Activated CD8-positive, alpha-beta memory T cell treated with anti-CD3 and anti-CD28 coated beads, Interleukin-2, amount 10 ng/mL, durations not matched to agents 7 days and 5 days (primary cell): ENCODE results near the gene MTG2. TPM values are rescaled to one million over a fixed set of nuclear protein-coding genes. Genes with fewer than 3 reads are reported as not detected.

Experiments used
- ATAC-seq: fragments of 150-1000 bp; cut with Tn5 transposase; one replicate; pipeline ENCODE4 v1.10.0; 2021; ENCODE audit warnings: moderate library complexity
- CTCF ChIA-PET: fragments of 350-600 bp; sonication (Branson Sonifier 250); formaldehyde crosslinking; loops from one replicate; lab custom pipeline; 2021; ENCODE audit warnings: antibody characterized with exemption; lab: Charles Lee
- DNase-seq: peaks from one replicate; pipeline ENCODE4 v3.0.0-alpha.2; 2020
- H3K27ac Mint-ChIP-seq: one replicate; pipeline ENCODE4 v1.8.0; 2021; ENCODE audit warnings: mild to moderate bottlenecking, mixed read lengths
- H3K27me3 Mint-ChIP-seq: one replicate; pipeline ENCODE4 v1.8.0; 2021; ENCODE audit warnings: mixed read lengths
- H3K36me3 Mint-ChIP-seq: one replicate; pipeline ENCODE4 v1.8.0; 2021; ENCODE audit warnings: mild to moderate bottlenecking, mixed read lengths
- H3K4me1 Mint-ChIP-seq: one replicate; pipeline ENCODE4 v1.8.0; 2021; ENCODE audit warnings: mixed read lengths
- H3K4me3 Mint-ChIP-seq: one replicate; pipeline ENCODE4 v1.8.0; 2021; ENCODE audit warnings: mild to moderate bottlenecking, moderate library complexity, mixed read lengths
- H3K9me3 Mint-ChIP-seq: one replicate; pipeline ENCODE4 v1.8.0; 2022; ENCODE audit warnings: low read depth, mixed read lengths
- total RNA-seq, 2 experiments: library from RNA; stranded (reverse); gene quantifications; one replicate each; pipeline ENCODE4 v1.2.3, GENCODE V29; 2021

MTG2 gene
- total RNA-seq, 2 experiments from 2014 or later: 34.0 to 40.1 TPM

DNA sequence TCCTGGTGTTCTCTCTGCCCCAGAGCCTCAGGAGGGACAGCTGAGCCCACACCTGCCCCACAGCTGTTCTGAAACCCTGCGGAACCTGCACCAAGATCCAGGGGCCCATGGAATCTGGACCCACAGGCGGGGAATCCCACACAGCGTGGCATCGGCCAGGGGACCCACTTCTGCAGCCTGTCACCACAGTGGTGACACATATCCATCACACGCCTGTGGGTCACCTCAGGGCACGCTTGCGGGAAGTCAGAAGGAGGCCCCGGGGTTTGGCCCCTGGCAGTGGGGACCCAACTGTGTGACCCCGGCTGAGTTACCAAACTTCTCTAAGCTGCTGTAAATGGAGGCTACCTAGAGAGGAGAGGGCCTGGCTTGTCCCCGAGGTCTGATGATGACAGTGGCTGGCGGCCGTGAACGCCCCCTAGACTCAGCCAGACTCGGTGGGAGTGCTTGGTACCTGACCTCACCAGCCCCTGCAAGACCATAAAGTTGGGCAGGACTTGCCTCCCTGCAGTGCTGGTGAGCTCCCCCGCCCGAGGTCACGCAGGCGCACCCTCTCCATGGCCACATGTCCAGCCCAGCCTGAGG is 39.5 kb downstream of the MTG2 start:
- CTCF ChIA-PET: no interaction called here
- no peak overlapping the region for H3K4me3 Mint-ChIP-seq
- DNase-seq: no peak
- H3K36me3 Mint-ChIP-seq: no peaks in the 10 kb centered on the region
- no peaks in the 10 kb centered on the region for H3K4me1 Mint-ChIP-seq
- H3K9me3 Mint-ChIP-seq: no peaks in the 10 kb centered on the region
- peaks cover 33% of the 10 kb centered on the region for H3K27me3 Mint-ChIP-seq
- H3K27ac Mint-ChIP-seq: no peak overlapping the region
- ATAC-seq: no peak

DNA sequence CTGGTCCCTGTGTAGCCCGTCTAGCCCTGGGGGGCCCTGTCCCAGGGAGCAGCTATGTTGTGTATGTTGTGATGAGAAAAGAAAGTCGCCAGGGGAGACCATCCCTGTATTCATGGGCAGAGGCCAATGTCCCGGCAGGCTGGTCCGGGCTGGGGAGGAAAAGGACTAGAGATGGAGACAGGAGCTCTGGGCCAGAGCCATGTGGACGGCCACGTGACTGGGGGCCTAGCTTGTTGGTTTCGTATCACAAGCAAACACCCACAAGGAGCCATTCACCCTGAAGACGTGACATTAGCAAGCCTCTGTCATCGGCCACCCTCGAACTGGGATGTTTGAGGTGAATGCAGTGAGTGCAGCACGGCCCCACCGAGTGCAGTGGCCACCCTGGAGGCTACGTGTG is 40.1 kb downstream of the MTG2 start:
- ATAC-seq: no peak
- no peak overlapping the region for H3K4me3 Mint-ChIP-seq
- CTCF ChIA-PET: no interaction called here
- H3K4me1 Mint-ChIP-seq: no peaks in the 10 kb centered on the region
- DNase-seq: no peak
- no peak overlapping the region for H3K27ac Mint-ChIP-seq
- H3K27me3 Mint-ChIP-seq: peaks cover 28% of the 10 kb centered on the region
- no peaks in the 10 kb centered on the region for H3K36me3 Mint-ChIP-seq
- no peaks in the 10 kb centered on the region for H3K9me3 Mint-ChIP-seq

DNA sequence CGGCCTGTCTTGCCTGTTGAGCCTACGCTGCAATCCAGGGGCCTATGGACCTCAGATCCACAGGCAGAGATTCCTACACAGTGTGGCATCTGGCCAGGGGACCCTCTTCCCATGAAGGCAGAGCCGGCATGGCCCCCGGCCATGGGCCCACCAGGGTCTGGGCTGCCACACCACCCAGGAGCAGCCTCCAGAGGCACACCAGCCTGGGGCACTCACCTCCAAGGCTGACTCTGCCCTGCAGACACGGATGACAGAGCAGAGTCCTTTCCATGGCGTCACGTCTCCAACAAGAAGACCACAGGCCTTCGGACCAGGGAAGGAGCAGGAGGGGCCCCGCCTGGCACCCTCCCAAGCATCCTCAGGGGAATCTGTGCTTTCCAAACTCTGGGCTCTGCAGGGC is 40.7 kb downstream of the MTG2 start:
- Mint-ChIP-seq H3K4me3 (no peak overlapping the region), H3K27ac (no peak overlapping the region), H3K27me3 (peaks cover 24% of the 10 kb centered on the region), H3K4me1 (no peaks in the 10 kb centered on the region), H3K36me3 (no peaks in the 10 kb centered on the region), H3K9me3 (no peaks in the 10 kb centered on the region)
- ATAC-seq: no peak
- DNase-seq: no peak
- CTCF ChIA-PET: no interaction called here

DNA sequence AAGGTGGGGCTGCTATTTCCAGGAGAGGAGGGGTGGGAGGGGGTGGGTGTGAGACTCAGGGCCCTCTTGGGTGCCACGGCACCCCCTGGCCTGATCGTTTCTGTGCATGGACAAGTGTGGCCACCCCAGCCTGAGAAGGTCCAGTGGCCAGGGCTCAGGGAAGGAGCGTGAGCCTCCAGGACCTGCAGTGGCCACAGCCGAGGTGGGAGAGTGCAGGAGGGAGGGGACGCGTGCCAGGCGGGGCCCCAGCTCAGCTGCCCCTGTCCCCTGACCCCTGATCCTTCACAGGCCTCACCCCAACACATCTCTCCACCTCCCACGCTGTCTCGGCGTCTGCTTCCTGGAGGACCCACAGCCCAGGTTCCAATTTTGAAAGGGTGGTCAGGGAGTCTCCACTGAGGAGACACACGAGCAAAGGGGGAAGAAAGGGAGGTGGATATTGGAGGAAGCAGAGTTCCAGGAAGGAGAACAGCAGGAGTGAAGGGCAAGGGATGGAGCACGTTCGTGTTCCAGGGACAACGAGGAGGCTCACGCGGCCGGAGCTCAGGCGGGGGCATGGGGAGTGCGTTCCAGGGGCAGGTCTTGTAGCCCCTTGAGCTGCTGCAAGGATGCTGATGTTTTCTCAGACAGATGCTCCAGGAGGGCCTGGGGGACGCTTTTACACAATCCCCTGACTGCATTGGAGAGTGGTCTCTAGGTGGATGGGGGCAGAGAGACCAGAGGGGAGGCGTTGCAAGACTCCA is 41.5 kb downstream of the MTG2 start:
- Mint-ChIP-seq H3K27ac (no peak overlapping the region), H3K4me1 (no peaks in the 10 kb centered on the region), H3K9me3 (no peaks in the 10 kb centered on the region), H3K27me3 (peaks cover 17% of the 10 kb centered on the region), H3K36me3 (no peaks in the 10 kb centered on the region), H3K4me3 (no peak overlapping the region)
- DNase-seq (no peak), ATAC-seq (no peak)
- CTCF ChIA-PET: no interaction called here

DNA sequence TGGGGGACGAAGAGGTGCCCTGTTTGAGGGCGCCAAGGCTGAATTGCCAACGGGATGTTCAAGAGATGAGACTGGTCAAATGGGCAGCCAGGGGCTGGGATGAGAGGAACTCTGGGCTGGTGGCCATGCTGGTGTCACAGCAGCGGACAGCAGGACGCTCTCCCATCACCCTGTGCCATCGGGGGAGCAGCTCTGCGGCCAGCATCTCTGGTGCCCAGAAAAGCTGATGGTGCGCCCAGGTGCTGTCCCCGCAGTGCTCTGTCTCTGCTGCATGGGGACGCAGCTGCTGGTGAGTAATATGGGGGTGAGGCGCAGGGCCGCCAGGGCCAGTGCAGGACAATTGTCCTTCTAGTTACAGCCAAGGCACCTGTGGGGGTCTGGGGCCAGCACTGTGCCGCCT is 42.2 kb downstream of the MTG2 start:
- Mint-ChIP-seq H3K27me3 (peaks cover 16% of the 10 kb centered on the region), H3K36me3 (no peaks in the 10 kb centered on the region), H3K27ac (no peak overlapping the region), H3K4me1 (no peaks in the 10 kb centered on the region), H3K9me3 (no peaks in the 10 kb centered on the region), H3K4me3 (no peak overlapping the region)
- no peak for ATAC-seq
- DNase-seq: no peak
- CTCF ChIA-PET: no interaction called here

DNA sequence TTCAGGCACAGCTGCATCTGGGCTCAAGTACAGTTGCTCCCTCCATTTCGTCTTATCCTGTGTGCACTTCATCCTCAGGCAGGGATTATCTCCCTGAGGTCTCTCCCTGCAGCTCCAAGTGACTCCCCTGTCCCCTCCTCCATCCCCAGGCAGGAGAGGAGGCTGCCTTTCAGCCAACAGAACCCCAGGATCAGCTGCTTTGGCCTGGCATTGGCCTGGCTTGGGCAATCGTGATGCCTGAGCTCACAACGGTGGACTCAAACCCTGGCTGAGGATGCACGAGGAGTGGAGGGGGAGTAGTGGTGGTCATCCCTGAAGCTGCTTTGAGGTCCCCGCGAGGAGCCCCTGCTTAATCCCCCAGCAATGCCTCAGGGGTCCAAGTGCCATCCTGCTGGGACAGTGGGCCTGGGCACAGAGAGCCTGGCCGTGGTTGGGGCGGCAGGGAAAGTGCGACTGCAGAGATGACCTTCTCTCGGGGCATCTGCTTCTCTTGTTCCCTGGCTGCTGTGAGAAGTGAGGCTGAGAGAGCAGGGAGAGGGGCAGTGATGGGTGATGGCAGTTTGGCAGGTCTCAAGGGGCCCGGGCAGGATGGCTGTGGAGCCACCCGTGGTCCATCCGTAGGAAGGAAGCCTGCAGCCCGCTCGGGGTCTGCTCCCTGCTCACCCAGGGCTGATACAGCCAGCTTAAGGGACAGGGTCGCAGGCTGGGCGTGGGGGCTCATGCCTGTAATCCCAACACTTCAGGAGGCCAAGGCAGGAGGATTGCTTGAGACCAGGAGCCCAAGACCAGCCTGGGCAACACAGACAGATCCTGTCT is 43.2 kb downstream of the MTG2 start:
- H3K27me3 Mint-ChIP-seq: peaks cover 11% of the 10 kb centered on the region
- H3K27ac Mint-ChIP-seq: no peak overlapping the region
- no peaks in the 10 kb centered on the region for H3K4me1 Mint-ChIP-seq
- H3K36me3 Mint-ChIP-seq: no peaks in the 10 kb centered on the region
- ATAC-seq: no peak
- CTCF ChIA-PET: no interaction called here
- no peak overlapping the region for H3K4me3 Mint-ChIP-seq
- no peaks in the 10 kb centered on the region for H3K9me3 Mint-ChIP-seq
- DNase-seq: no peak

DNA sequence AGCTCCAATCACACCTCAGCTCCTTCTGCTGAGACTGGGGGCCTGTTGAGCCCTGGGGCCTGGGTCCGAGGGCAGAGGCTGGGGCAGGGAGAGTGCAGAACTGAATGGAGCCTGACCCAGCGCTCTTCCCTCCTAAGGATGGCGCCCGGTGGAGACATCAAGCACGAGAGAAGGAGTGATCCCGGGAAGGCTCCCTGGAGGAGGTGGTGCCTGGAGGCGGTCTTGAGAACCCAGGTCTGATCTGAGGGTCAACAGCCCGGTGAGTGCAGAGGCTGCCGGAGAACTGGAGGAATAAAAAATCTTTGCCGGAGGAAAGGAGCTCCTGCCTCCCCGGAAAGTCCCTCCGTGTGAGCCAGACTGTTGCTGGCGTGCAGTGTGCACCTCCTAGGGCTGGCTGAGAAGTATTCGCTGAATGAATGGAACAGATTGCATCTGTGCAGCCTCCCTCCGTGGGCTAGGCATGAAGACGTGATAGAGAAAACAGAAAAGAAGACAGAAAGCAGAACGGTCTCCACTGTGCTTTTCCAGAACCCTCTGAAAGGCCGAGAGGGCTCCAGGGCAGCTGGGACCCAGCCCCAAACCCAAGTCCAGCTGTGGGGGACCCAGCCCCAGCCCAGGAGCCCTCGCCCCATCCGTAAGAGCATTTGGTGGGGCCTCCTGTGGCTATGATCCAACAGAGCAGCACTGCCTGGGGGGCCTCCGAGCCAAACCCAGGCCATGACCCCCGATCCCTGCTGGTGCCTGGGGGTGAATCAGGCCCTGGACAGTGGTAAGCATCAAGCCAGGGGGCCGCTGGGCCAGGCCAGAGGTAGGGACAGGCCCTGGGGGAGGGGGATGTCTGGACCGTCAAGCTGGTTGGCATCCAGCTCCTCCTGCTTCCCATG is 44.1 kb downstream of the MTG2 start:
- no peaks in the 10 kb centered on the region for H3K4me1 Mint-ChIP-seq
- no peak overlapping the region for H3K4me3 Mint-ChIP-seq
- no peaks in the 10 kb centered on the region for H3K9me3 Mint-ChIP-seq
- CTCF ChIA-PET: no interaction called here
- ATAC-seq (no peak), DNase-seq (no peak)
- H3K27ac Mint-ChIP-seq: no peak overlapping the region
- peaks cover 4% of the 10 kb centered on the region for H3K27me3 Mint-ChIP-seq
- H3K36me3 Mint-ChIP-seq: no peaks in the 10 kb centered on the region

DNA sequence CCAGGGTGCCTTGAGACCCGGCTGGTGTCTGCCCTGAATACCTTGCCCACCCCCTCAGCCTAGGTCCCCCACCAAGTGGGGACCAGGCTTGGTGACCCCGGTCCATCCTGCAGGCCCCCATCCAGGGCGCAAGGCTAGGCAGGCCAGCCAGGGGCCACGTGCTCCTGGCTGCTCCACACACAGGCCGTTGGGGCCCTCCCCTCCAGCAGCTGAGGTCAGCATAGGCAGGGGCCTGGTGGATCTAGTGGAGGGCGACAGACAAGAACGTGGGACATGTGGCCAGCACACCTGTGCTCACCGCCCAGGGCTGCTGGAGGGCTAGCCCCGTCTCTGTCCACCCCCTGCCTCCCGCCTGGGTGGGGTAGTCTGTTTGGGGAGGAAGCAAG is 44.8 kb downstream of the MTG2 start:
- no peak overlapping the region for H3K4me3 Mint-ChIP-seq
- CTCF ChIA-PET: no interaction called here
- no peak overlapping the region for H3K27ac Mint-ChIP-seq
- DNase-seq: no peak
- H3K9me3 Mint-ChIP-seq: no peaks in the 10 kb centered on the region
- no peak for ATAC-seq
- H3K27me3 Mint-ChIP-seq: peaks cover 3% of the 10 kb centered on the region
- no peaks in the 10 kb centered on the region for H3K4me1 Mint-ChIP-seq
- no peaks in the 10 kb centered on the region for H3K36me3 Mint-ChIP-seq

DNA sequence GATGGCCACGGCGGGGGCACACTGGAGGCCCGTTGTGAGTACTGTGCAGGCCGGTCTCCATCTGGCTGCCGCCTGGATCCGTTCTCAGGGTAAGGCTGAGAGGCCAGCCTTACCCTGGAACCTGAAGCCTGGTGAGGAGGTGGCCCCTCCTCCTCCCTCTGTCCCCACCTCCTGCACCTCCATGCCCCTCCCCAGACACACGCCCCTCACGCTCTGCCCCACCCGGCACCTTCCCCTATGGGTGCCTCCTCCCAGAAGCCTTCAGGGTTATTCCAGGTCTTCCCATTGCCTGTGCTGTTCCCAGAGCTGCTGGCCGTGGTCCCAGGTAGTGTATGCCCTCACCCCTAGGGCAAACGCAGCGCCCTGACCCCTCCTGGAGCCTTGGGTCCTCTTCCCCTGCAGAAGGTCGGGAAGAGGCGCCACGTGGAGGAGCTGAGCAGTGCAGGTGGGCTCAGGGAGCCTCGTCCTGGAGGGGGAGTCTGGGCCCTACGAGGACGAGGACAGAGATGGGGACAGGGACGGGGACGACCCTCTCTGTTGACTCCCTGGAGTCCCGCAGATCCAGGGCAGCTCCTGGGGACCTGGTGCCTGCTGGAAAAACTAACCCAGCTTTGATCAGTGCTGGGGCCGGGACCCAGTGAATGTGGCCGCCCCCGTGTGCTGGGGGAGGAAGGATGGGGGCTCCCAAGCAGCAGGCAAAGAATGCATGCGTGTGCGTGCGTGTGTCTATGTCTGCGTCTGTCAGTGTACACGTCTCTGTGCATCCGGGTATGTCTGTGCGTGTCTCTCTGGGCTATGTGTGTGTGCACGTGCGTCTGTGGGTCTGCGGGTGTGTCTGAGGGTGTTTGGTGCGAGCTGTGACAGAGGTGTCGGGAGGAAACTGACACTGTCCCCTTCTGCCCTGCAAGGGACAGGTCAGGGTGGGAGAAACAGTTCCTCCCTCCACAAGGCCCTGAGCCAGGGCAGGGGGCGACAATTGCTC is 45.4 kb downstream of the MTG2 start:
- CTCF ChIA-PET: no interaction called here
- no peak for DNase-seq
- H3K27me3 Mint-ChIP-seq: no peaks in the 10 kb centered on the region

DNA sequence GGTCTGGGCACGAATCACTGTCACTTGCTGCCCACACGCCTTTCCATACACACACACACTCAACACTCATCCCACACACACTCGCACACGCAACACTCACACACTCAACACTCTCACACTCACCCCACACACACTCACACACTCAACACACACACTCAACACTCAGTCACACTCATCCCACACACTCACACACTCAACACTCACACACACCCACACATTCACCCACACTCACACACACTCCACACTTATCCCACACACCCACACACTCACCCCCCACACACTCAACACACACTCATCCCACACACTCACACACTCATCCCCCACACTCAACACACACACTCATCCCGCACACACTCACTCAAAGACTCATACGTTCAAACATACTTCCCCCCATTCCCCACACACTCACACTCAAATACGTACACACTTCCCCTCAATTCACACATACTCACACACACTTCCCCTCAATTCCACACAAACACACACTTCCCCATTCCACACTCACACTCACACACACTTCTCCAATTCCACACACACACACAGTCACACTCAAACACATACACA is 46.2 kb downstream of the MTG2 start:
- DNase-seq (no peak), ATAC-seq (no peak)
- CTCF ChIA-PET: no interaction called here
- no peaks in the 10 kb centered on the region for H3K36me3 Mint-ChIP-seq
- no peak overlapping the region for H3K4me3 Mint-ChIP-seq
- no peak overlapping the region for H3K27ac Mint-ChIP-seq
- no peaks in the 10 kb centered on the region for H3K9me3 Mint-ChIP-seq
- no peaks in the 10 kb centered on the region for H3K27me3 Mint-ChIP-seq
- no peaks in the 10 kb centered on the region for H3K4me1 Mint-ChIP-seq

More for the DNA sequence above, 45.4 kb downstream of the MTG2 start:
- no peaks in the 10 kb centered on the region for H3K36me3 Mint-ChIP-seq
- no peaks in the 10 kb centered on the region for H3K9me3 Mint-ChIP-seq
- peak; percentile 24 for ATAC-seq
- H3K27ac Mint-ChIP-seq: no peak overlapping the region
- no peaks in the 10 kb centered on the region for H3K4me1 Mint-ChIP-seq
- H3K4me3 Mint-ChIP-seq: no peak overlapping the region

DNA sequence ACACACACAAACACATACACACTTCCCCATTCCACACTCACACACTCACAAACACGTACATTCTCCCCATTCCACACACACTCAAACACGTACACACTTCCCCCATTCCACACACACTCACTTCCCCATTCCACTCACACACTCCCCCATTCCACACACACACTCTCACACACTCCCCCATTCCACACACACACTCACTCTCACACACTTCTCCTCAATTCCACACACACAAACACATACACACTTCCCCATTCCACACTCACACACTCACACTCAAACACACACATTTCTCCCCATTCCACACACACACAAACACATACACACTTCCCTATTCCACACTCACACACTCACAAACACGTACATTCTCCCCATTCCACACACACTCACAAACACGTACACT is 46.8 kb downstream of the MTG2 start:
- Mint-ChIP-seq H3K27me3 (no peaks in the 10 kb centered on the region), H3K36me3 (no peaks in the 10 kb centered on the region), H3K9me3 (no peaks in the 10 kb centered on the region), H3K4me3 (no peak overlapping the region), H3K27ac (no peak overlapping the region), H3K4me1 (no peaks in the 10 kb centered on the region)
- no peak for ATAC-seq
- CTCF ChIA-PET: no interaction called here
- no peak for DNase-seq

DNA sequence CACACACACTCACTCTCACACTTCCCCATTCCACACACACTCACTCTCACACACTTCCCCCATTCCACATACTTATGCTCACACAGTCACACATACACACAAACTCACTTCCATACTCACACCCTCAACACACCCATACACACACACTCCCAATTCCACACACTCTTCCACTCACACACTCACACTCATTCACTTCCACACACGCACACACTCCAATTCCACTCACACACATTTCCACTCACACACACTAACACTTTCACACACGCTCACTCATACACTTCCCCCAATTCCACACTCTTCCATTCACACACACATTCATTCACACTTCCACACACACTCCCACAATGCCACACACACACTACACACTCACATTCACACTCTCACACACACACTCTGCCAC is 47.4 kb downstream of the MTG2 start:
- no peak for ATAC-seq
- no peaks in the 10 kb centered on the region for H3K9me3 Mint-ChIP-seq
- CTCF ChIA-PET: no interaction called here
- H3K4me1 Mint-ChIP-seq: no peaks in the 10 kb centered on the region
- no peaks in the 10 kb centered on the region for H3K27me3 Mint-ChIP-seq
- no peak overlapping the region for H3K4me3 Mint-ChIP-seq
- no peaks in the 10 kb centered on the region for H3K36me3 Mint-ChIP-seq
- DNase-seq: no peak
- no peak overlapping the region for H3K27ac Mint-ChIP-seq
